ENCODE results near the gene KAT14.
"Not testable (repeated sequence)": the region's sequence is repeated elsewhere in the genome, so short reads cannot be mapped to it uniquely, and the experiment has no call there.

- not testable (repeated sequence) for TF ChIP-seq EZH2 (IDR thresholded peaks at IDR 0.05; ENCODE audit: low read depth); CTCF (conservative IDR thresholded peaks at IDR 0.05)
Observed at GRCh38 chr20:18128574-18128973, 9.1 kb upstream of the KAT14 start.

Data from PC-9 (cell line).